Measurements from ENCODE around the gene SLC44A4.

- TF ChIP-seq CTCF (IDR thresholded peaks at IDR 0.05) (no peak), POLR2A (IDR thresholded peaks at IDR 0.05) (no peak)
Measured at GRCh38 chr6:31836047-31836473, 42.7 kb downstream of the SLC44A4 start.
